Neuronal stem cell (in vitro differentiated cells): ENCODE results near the gene SAV1.
"Not testable (repeated sequence)": the region's sequence is repeated elsewhere in the genome, so short reads cannot be mapped to it uniquely, and the experiment has no call there.

ENCODE experiments used
- DNase-seq: peaks from one replicate; pipeline ENCODE4 v3.0.0-alpha.2; 2013; ENCODE audit warnings: low spot score
- H2AFZ ChIP-seq: one replicate; pipeline ENCODE4 v1.6.1; 2013; ENCODE audit warnings: mild to moderate bottlenecking, low read length, inconsistent platforms
- H2AK5ac ChIP-seq: 2 replicates; pipeline ENCODE4 v1.6.1; 2013; ENCODE audit warnings: low read depth, mild to moderate bottlenecking, inconsistent platforms, low read length, moderate library complexity, mixed read lengths
- H2BK120ac ChIP-seq: 2 replicates; pipeline ENCODE4 v1.6.1; 2013; ENCODE audit warnings: low read depth, mild to moderate bottlenecking, inconsistent platforms, low read length, moderate library complexity, mixed read lengths
- H2BK12ac ChIP-seq: one replicate; pipeline ENCODE4 v1.6.1; 2013; ENCODE audit warnings: low read length, inconsistent platforms
- H2BK15ac ChIP-seq: 2 replicates; pipeline ENCODE4 v1.6.1; 2013; ENCODE audit warnings: mild to moderate bottlenecking, low read length, inconsistent platforms, mixed read lengths
- H2BK5ac ChIP-seq: one replicate; pipeline ENCODE4 v1.6.1; 2013; ENCODE audit warnings: inconsistent platforms, mild to moderate bottlenecking, low read length, moderate library complexity
- H3K14ac ChIP-seq: one replicate; pipeline ENCODE4 v1.6.1; 2013; ENCODE audit warnings: low read length, inconsistent platforms
- H3K18ac ChIP-seq: 2 replicates; pipeline ENCODE4 v1.6.1; 2013; ENCODE audit warnings: low read length, inconsistent platforms
- H3K23ac ChIP-seq: 2 replicates; pipeline ENCODE4 v1.6.1; 2013; ENCODE audit warnings: low read depth, mild to moderate bottlenecking, mixed read lengths, low read length, inconsistent platforms; ENCODE audit not compliant: poor library complexity
- H3K27ac ChIP-seq: replicated peaks from 3 replicates; pipeline ENCODE4 v1.5.1; 2013; ENCODE audit warnings: low read length, inconsistent platforms
- H3K27me3 ChIP-seq, 3 experiments: 2 replicates each; pipeline ENCODE4 v1.6.1; 2013; ENCODE audit warnings: low read length in 3 of 3, mild to moderate bottlenecking in 2 of 3, inconsistent platforms in 1 of 3, low read depth in 1 of 3, mixed read lengths in 1 of 3, moderate library complexity in 1 of 3; ENCODE audit not compliant: control insufficient read depth in 3 of 3, insufficient read depth in 3 of 3
- H3K36me3 ChIP-seq, 2 donors: replicated peaks in 1 of 2; 2 replicates each; pipeline ENCODE4 v1.6.1; 2013; ENCODE audit warnings: low read length in 2 of 2; ENCODE audit not compliant: control insufficient read depth in 2 of 2, insufficient read depth in 2 of 2
- H3K4ac ChIP-seq: 2 replicates; pipeline ENCODE4 v1.6.1; 2013; ENCODE audit warnings: inconsistent platforms, mild to moderate bottlenecking, low read length, moderate library complexity
- H3K4me1 ChIP-seq, 2 donors: 1 replicate in 1 of 2; 2 replicates in 1 of 2; pipeline ENCODE4 v1.6.1; 2013; ENCODE audit warnings: low read length in 2 of 2, low read depth in 1 of 2; ENCODE audit not compliant: control insufficient read depth in 2 of 2, insufficient read depth in 1 of 2
- H3K4me2 ChIP-seq: one replicate; pipeline ENCODE4 v1.6.1; 2013; ENCODE audit warnings: mild to moderate bottlenecking, low read length, inconsistent platforms; ENCODE audit not compliant: insufficient read depth, poor library complexity, severe bottlenecking
- H3K4me3 ChIP-seq, 2 donors: 2 replicates each; pipeline ENCODE4 v1.5.1; 2013; ENCODE audit warnings: low read length in 2 of 2, mild to moderate bottlenecking in 2 of 2, inconsistent platforms in 1 of 2, moderate library complexity in 1 of 2
- H3K79me1 ChIP-seq: one replicate; pipeline ENCODE4 v1.6.1; 2013; ENCODE audit warnings: low read depth, mild to moderate bottlenecking, inconsistent platforms, low read length, moderate library complexity
- H3K9ac ChIP-seq: one replicate; pipeline ENCODE4 v1.6.1; 2013; ENCODE audit warnings: mild to moderate bottlenecking, low read depth, low read length, inconsistent platforms; ENCODE audit not compliant: poor library complexity
- H3K9me3 ChIP-seq, 2 donors: replicated peaks in 1 of 2; 2 replicates each; pipeline versions ENCODE3 to v1.6.1; 2013; ENCODE audit warnings: low read length in 2 of 2, mild to moderate bottlenecking in 2 of 2, inconsistent platforms in 1 of 2, low read depth in 1 of 2, mixed read lengths in 1 of 2, moderate library complexity in 1 of 2; ENCODE audit not compliant: control insufficient read depth in 2 of 2, insufficient read depth in 1 of 2
- H4K8ac ChIP-seq: one replicate; pipeline ENCODE4 v1.6.1; 2013; ENCODE audit warnings: low read depth, mild to moderate bottlenecking, inconsistent platforms, low read length, moderate library complexity
- H4K91ac ChIP-seq: one replicate; pipeline ENCODE4 v1.6.1; 2013; ENCODE audit warnings: low read length, low read depth, mild to moderate bottlenecking, inconsistent platforms; ENCODE audit not compliant: poor library complexity
- WGBS, 2 donors: extraction: QIAGEN DNeasy Blood & Tissue Kit; methylation state at CpG; one replicate each; pipeline ENCODE4 v1.1.7; 2013; ENCODE audit warnings: missing lambda C conversion rate in 2 of 2, mixed read lengths in 1 of 2; ENCODE audit not compliant: insufficient read length in 2 of 2, insufficient replicate concordance in 1 of 2; ENCODE audit errors: extremely low coverage in 2 of 2; 5-methylcytosine and 5-hydroxymethylcytosine counted together

The SAV1 gene

DNA sequence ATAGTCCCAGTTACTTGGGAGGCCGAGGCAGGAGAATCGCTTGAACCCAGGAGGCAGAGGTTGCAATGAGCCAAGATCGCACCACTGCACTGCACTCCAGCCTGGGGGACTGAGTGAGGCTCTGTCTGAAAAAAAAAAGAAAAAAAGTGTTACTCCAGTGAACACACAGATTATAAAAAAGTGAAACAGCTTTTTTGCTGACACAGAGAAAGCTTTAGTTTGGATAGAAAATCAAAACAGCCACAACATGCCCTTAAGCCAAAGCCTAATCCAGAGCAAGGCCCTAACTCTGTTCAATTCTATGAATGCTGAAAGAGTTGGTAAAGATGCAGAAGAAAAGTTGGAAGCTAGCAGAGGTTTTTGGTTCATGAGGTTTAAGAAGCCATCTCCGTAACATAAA lies 43.2 kb downstream of the SAV1 start:
- H2BK120ac ChIP-seq, H2BK12ac ChIP-seq, H3K4me3 ChIP-seq, H3K14ac ChIP-seq, H3K4me1 ChIP-seq, H3K9ac ChIP-seq, H3K79me1 ChIP-seq, H3K23ac ChIP-seq, H3K27me3 ChIP-seq, H3K27ac ChIP-seq, H2AK5ac ChIP-seq, H3K4ac ChIP-seq, DNase-seq, H2BK5ac ChIP-seq, H4K91ac ChIP-seq, H3K18ac ChIP-seq, H3K4me2 ChIP-seq, H4K8ac ChIP-seq, H3K9me3 ChIP-seq, H2AFZ ChIP-seq, H2BK15ac ChIP-seq: not testable (repeated sequence)
- WGBS, 2 donors = no CpG with 5 or more reads among the region's 4 CpGs
- H3K36me3 ChIP-seq = peaks cover 0 to 73% of the 10 kb centered on the region in 2 donors

DNA sequence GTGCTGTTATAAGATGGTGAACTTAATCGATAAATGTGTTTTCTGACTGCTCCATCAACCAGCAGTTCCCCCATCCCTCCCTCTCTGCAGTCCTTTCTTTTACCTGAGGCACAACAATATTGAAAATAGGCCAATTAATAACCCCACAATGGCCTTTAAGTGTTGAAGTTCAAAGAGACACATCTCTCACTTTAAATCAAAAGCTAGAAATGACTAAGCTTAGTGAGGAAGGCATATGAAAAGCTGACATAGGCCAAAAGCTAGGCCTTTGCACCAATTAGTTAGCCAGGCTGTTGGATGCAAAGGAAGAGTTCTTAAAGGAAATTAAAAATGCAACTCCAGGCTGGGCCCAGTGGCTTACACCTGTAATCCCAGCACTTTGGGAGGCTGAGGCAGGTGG lies 43.7 kb downstream of the SAV1 start:
- Histone ChIP-seq H3K23ac (no peak overlapping the region), H3K27me3 (no peaks in the 10 kb centered on the region), H2AK5ac (no peak overlapping the region), H3K18ac (no peak overlapping the region), H3K14ac (no peak overlapping the region), H3K79me1 (no peaks in the 10 kb centered on the region), H3K27ac (no peak overlapping the region), H2BK15ac (no peak overlapping the region), H2BK12ac (no peak overlapping the region), H3K4me3 (no peak overlapping the region), H3K9me3 (no peaks in the 10 kb centered on the region), H4K8ac (no peak overlapping the region), H2AFZ (no peak overlapping the region), H3K4me2 (no peak overlapping the region), H3K4ac (no peak overlapping the region), H3K4me1 (no peaks in the 10 kb centered on the region), H2BK120ac (no peak overlapping the region), H3K9ac (no peak overlapping the region), H4K91ac (no peak overlapping the region), H3K36me3 (peaks cover 0 to 68% of the 10 kb centered on the region in 2 donors), H2BK5ac (no peak overlapping the region)
- no CpG with 5 or more reads among the region's 1 CpG for WGBS, 2 donors
- no peak for DNase-seq

DNA sequence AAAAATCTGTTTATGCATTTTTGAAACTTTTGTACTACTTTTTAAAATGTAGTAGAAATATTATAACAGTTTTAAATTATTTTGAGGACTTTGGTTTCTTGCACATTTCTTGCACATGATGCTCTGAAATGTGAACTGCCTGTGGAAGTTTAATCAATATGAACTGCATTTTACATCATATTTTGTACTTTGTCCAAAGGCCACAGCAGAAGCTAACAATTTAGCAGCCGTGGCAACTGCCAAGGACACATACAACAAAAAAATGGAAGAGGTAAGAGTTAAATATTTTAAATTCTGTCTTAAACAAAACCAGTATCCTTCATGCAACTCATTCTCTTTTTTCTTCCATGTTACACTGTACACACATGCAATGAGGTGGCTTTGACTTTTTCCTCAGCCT lies 45.1 kb downstream of the SAV1 start:
- Histone ChIP-seq H3K4me1 (no peaks in the 10 kb centered on the region), H3K9ac (no peak overlapping the region), H3K4me3 (no peak overlapping the region), H4K91ac (no peak overlapping the region), H3K4me2 (no peak overlapping the region), H3K27me3 (no peaks in the 10 kb centered on the region), H2BK12ac (no peak overlapping the region), H3K4ac (no peak overlapping the region), H2BK120ac (no peak overlapping the region), H4K8ac (no peak overlapping the region), H3K18ac (no peak overlapping the region), H3K79me1 (no peaks in the 10 kb centered on the region), H3K9me3 (no peaks in the 10 kb centered on the region), H3K23ac (no peak overlapping the region), H2BK5ac (no peak overlapping the region), H3K27ac (no peak overlapping the region), H3K14ac (no peak overlapping the region), H2AFZ (no peak overlapping the region), H2BK15ac (no peak overlapping the region), H3K36me3 (peaks cover 0 to 54% of the 10 kb centered on the region in 2 donors), H2AK5ac (no peak overlapping the region)
- DNase-seq = no peak
- whole genome bisulfite sequencing, 2 donors = no CpG with 5 or more reads among the region's 1 CpG

DNA sequence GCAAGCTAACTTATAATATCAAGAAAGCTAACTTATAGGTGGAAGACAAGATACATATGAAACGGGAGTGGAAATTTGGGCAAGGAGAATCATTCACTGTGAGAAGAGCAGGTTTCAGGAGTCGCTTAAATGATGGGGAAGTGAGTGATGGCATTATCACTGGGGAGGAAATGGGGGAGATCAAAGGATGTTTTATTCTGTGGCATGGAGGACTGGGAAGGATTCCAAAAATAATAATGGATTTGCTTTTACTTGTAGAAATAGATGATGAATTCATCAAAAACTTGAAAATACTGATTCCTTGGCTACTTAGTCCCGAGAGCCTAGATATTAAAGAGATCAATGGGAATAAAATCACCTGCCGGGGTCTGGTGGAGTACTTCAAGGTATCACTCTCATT lies 47.8 kb downstream of the SAV1 start:
- no CpG with 5 or more reads among the region's 4 CpGs for WGBS, 2 donors
- no peaks in the 10 kb centered on the region for H3K4me1 ChIP-seq
- H2BK12ac ChIP-seq = no peak overlapping the region
- no peak overlapping the region for H3K14ac ChIP-seq
- no peaks in the 10 kb centered on the region for H3K27me3 ChIP-seq
- no peak overlapping the region for H3K27ac ChIP-seq
- no peak overlapping the region for H3K4me3 ChIP-seq
- no peak overlapping the region for H3K23ac ChIP-seq
- no peak for DNase-seq
- peaks cover 0 to 7% of the 10 kb centered on the region in 2 donors for H3K9me3 ChIP-seq
- peaks cover 0 to 47% of the 10 kb centered on the region in 2 donors for H3K36me3 ChIP-seq
- H4K8ac ChIP-seq = no peak overlapping the region
- H3K4ac ChIP-seq = no peak overlapping the region
- no peak overlapping the region for H4K91ac ChIP-seq
- no peak overlapping the region for H3K4me2 ChIP-seq
- H2BK5ac ChIP-seq = no peak overlapping the region
- no peak overlapping the region for H2BK15ac ChIP-seq
- no peak overlapping the region for H3K9ac ChIP-seq
- H2AFZ ChIP-seq = no peak overlapping the region
- no peaks in the 10 kb centered on the region for H3K79me1 ChIP-seq
- H2BK120ac ChIP-seq = no peak overlapping the region
- no peak overlapping the region for H2AK5ac ChIP-seq
- H3K18ac ChIP-seq = no peak overlapping the region
